GM11168 (cell line): ENCODE data around the gene PDE3A.
"Not testable (repeated sequence)": the region's sequence is repeated elsewhere in the genome, so short reads cannot be mapped to it uniquely, and the experiment has no call there.

Experiments
- in situ Hi-C: fragments of 300-500 bp; cut with MboI; formaldehyde crosslinking; loops from one replicate; pipeline ENCODE4 v1.12.0; 2022; ENCODE audit warnings: low sequenced_read_pairs; ENCODE audit not compliant: unreplicated experiment

Gene PDE3A

DNA sequence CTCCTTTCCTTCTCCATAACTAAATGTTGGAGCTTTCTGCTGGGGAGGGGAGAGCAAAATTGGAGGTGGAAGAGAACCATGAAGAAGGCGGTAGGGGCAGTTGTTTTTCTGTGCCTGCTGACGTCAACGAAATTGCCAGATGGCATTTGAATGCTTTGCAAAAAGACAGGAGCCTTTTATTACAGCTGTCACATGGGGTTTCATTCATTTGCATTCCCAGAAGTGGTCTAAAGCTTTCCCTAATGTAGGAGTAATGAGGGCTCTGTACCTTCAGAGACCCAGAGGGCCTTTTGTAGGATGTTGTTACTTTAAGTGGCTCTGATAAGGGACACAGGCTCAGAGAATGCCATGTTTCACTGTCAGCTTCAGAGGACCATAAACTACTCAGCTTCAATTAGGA is 219.7 kb downstream of the PDE3A start:
- in situ Hi-C loops, result no loop called here

GRCh38 chr12:20590570-20590969 is 222.2 kb downstream of the PDE3A start:
- in situ Hi-C loops, result loop anchor here (10.0 kb wide), 1 partner anchor 856 kb away; no protein-coding TSS in a partner anchor

GRCh38 chr12:20592556-20592955 is 224.2 kb downstream of the PDE3A start:
- in situ Hi-C loops, result loop anchor here (10.0 kb wide), 1 partner anchor 858 kb away; no protein-coding TSS in a partner anchor

DNA sequence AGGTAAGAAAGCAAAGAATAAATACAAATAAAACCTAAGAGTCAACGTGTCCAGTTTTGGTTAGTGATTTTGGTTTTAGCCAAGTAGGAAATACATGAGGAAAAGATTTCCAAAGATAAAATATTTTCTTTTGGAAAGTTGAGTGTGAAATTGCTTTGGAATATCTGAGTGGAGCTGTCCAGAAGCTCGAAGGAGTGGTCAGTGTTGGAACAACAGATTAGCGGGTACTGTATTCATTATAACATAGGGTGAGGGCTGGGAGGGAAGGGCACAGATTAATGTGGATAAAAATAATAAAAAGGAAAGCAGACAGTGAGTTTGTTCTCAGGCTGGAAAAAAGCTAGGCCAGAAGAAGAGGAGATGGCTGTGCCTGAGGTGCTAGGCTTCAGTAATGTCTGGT is 225.3 kb downstream of the PDE3A start:
- in situ Hi-C loops, result loop anchor here (10.0 kb wide), 1 partner anchor 859 kb away; no protein-coding TSS in a partner anchor

GRCh38 chr12:20596061-20596460 is 227.7 kb downstream of the PDE3A start:
- in situ Hi-C loops, result loop anchor here (10.0 kb wide), 1 partner anchor 861 kb away; no protein-coding TSS in a partner anchor

- in situ Hi-C loops, result loop anchor here (10.0 kb wide), 1 partner anchor 865 kb away; no protein-coding TSS in a partner anchor
These were observed 231.4 kb downstream of the PDE3A start for GRCh38 chr12:20599757-20600156.

GRCh38 chr12:20601668-20602280 is 233.4 kb downstream of the PDE3A start:
- in situ Hi-C loops, result no loop called here

DNA sequence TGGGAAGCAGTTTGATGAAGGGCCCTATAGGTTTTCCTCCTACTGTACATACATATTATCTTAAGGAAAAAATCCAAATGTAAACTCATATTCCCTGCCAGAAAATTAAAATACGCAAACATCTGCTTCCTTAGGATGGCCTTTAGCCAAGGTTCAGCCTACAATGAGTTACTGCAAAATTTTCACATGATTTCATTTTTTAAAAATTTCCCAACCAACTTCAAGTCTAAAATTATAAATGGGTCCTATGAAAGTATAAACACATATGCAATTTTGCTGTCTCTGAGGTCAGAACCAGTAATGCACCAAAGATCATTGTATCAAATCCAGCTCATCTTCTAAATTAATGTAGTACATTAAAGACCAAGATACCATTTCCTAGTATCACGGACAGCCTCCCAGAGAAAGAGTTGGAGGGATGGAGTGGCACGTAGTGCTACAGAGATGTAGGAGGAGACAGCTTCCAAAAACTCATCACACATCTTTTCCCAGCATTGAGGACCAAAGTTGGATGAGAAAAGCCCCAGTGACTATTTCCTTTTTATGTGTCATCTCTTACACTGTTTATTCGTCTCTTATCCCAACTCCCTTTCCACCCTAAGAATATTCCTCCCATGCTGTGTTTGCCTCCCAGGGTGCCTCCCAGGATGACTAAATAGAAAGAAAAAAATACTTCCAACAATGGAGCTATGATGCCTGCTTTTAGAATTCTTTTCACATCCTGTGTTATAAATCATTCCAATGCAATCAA is 234.5 kb downstream of the PDE3A start:
- in situ Hi-C loops, result no loop called here

DNA sequence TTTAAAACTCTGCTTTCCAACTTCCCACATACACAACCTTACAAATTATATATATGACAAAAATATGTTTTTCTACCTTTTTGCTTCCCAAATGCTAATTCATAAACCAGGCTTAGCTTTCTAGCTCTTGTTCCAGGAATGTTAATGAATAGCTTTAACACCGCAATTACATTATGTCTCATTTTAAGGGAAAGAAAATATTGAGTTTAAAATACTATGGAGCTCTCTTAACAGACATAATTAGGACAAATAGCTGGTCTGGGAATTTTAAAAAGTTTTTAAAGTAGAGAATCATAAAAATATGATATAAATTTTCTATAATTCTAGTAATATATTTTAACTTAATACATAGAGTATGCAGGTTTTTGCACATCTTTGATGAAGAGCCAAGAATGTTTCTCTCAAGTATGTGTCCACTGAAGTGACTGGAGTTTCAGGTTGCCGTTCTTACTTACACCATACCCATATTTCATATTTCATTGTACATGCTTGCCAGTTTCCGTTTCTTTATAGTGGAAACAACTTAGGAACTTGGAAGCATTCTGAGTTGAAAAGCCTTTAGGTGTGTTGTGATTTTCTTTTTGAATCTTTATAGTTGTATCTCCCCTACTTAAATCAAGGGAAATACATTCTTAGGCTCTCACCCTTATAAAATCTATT is 236.2 kb downstream of the PDE3A start:
- in situ Hi-C loops, result no loop called here

DNA sequence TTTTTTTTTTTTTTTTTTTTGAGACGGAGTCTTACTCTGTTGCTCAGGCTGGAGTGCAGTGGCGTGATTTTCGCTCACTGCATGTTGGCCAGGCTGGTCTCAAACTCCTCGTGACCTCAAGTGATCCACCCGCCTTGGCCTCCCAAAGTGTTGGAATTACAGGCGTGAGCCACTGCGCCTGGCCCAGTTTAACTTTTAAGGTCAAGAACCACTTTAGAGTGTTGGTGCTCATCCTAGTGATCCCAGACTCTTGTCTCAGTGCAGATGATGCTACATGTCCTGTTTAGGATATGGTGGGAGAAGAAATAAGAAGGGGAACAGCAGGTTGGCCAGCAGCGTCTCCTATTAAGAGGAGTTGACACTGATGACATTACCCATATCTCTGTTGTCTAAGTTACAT is 246.7 kb downstream of the PDE3A start:
- in situ Hi-C loops, result not testable (repeated sequence)

GRCh38 chr12:20616093-20616492 is 247.8 kb downstream of the PDE3A start:
- in situ Hi-C loops, result no loop called here

- in situ Hi-C loops, result no loop called here
These were observed 251.9 kb downstream of the PDE3A start for GRCh38 chr12:20620261-20620660.

- in situ Hi-C loops, result no loop called here
These were observed 256.4 kb downstream of the PDE3A start for GRCh38 chr12:20624718-20625117.

- in situ Hi-C loops, result no loop called here
These were observed 257.2 kb downstream of the PDE3A start for GRCh38 chr12:20625531-20625930.

- in situ Hi-C loops, result no loop called here
These were observed 258.8 kb downstream of the PDE3A start for GRCh38 chr12:20627001-20627588.

- in situ Hi-C loops, result no loop called here
These were observed 260.0 kb downstream of the PDE3A start for GRCh38 chr12:20628226-20628787.

GRCh38 chr12:20628999-20629398 is 260.7 kb downstream of the PDE3A start:
- in situ Hi-C loops, result no loop called here

DNA sequence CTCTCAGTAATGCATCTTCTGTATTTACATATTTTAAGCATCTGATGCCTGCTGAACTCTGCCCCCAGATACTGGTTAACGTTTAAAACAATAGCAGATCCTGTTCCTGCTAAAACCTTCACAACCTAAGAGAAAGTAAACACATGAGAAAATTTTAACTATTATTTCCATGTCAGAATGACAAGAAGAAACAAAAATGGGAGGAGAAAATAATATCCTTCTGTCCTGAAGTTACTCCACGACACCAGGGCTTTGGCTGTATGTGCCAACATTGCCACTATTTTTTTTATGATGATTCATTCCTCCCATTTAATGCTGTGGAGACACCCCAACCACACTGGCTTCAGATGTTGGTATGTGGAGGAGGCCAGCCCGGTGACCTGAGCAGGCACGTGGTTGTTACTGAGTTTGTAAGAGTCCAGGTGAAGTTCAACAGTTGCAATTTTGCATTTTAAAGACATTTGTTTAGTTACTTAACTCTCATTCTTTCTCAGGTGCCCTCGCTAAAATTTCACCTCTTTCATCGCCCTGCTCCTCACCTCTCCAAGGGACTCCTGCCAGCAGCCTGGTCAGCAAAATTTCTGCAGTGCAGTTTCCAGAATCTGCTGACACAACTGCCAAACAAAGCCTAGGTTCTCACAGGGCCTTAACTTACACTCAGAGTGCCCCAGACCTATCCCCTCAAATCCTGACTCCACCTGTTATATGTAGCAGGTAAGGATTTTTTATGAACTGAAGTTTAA is 261.2 kb downstream of the PDE3A start:
- in situ Hi-C loops, result no loop called here

- in situ Hi-C loops, result no loop called here
These were observed 263.4 kb downstream of the PDE3A start for GRCh38 chr12:20631711-20632110.

DNA sequence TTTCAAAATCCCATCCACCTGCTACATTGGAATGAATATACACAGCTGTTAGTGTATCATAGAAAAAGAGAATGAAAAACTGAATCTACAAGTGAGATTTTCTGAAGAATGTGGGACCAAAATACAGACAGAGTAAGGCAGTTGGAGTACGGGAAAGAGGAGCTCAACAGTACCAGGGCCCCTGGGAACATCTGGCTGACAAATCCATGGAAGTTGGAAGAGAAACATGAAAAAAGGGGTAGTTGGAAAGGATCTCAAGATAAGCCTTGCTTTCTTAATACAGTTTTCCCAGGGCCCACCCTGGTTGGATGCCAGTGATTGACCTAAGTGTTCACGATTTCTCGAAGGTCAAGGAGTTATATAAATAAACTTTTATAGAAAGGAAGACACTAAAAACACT is 272.8 kb downstream of the PDE3A start:
- in situ Hi-C loops, result no loop called here
